Upper lobe of right lung (tissue), 1 donor: ENCODE data around the gene ELMOD3. TPM values are rescaled to one million over a fixed set of nuclear protein-coding genes. Genes with fewer than 3 reads are reported as not detected.
"Not testable (repeated sequence)": the region's sequence is repeated elsewhere in the genome, so short reads cannot be mapped to it uniquely, and the experiment has no call there.

Experiments used
- ATAC-seq: fragments of 200-7000 bp; cut with Tn5 transposase; one replicate; pipeline ENCODE4 v1.9.1; 2020; ENCODE audit warnings: mild to moderate bottlenecking, moderate library complexity
- DNase-seq: peaks from one replicate; pipeline ENCODE4 v3.0.0-alpha.2; 2020
- H3K27ac ChIP-seq: fragments of 200-600 bp; one replicate; pipeline ENCODE4 v1.8.0; 2022
- H3K27me3 ChIP-seq: fragments of 200-600 bp; one replicate; pipeline ENCODE4 v1.8.0; 2022; ENCODE audit warnings: mild to moderate bottlenecking
- H3K36me3 ChIP-seq: fragments of 200-600 bp; one replicate; pipeline ENCODE4 v1.8.0; 2022
- H3K4me1 ChIP-seq: fragments of 200-600 bp; one replicate; pipeline ENCODE4 v1.8.0; 2022
- H3K4me3 ChIP-seq: fragments of 200-600 bp; one replicate; pipeline ENCODE4 v1.8.0; 2022; ENCODE audit warnings: mild to moderate bottlenecking
- H3K9me3 ChIP-seq: fragments of 200-600 bp; one replicate; pipeline ENCODE4 v1.8.0; 2022
- intact Hi-C: fragments of 100-400 bp; cut with DNase I; formaldehyde crosslinking; loops from one replicate; pipeline ENCODE4 v1.11.0; 2022
- total RNA-seq: library from RNA; stranded (reverse); fragmentation: NEBNext Ultra II Directional; extraction: Animal tissue kit (Norgen Biotek cat#: 25700); gene quantifications from one replicate; pipeline ENCODE4 v1.2.1, GENCODE V29; 2021
- TF ChIP-seq, protein P1 (sequence below): fragments of 200-600 bp; IDR thresholded peaks from one replicate; pipeline ENCODE4 v1.8.0; 2022; ENCODE audit warnings: antibody characterized with exemption
- donor health status: DM: no; HTN: yes; CAD: no; lungs with severe emphysema.

ELMOD3 gene
- total RNA-seq, 1 donor from 2014 or later: 22.0 TPM

DNA sequence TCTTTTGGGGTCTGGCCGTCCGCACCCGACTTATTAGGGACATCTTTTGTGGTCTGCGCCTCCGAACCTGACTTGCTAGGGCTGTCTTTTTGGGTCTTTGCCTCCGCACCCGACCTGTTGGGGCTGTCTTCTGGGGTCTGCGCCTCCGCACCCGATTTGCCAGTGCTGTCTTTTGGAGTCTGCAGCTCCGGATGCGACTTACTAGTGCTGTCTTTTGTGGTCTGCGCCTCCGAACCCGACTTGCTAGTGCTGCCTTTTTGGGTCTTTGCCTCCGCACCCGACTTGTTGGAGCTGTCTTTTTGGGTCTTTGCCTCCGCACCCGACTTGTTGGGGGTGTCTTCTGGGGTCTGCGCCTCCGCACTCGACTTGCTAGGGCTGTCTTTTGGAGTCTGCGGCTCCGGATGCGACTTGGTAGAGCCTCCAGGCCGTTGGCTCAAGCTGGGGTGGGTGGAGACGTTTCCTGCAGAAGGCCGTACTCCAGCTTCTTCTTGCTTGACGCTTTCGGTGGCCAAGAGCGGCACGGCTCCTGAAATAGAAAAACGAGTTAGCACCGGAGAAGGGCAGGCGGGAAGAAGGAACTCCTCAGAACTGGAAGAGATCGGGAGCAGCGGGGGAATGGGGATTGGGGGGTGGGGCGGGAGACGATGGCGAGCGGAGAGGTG, 27.3 kb upstream of the ELMOD3 start:
- ATAC-seq: peak; percentile 43
- peaks cover 38% of the 10 kb centered on the region for H3K4me1 ChIP-seq

DNA sequence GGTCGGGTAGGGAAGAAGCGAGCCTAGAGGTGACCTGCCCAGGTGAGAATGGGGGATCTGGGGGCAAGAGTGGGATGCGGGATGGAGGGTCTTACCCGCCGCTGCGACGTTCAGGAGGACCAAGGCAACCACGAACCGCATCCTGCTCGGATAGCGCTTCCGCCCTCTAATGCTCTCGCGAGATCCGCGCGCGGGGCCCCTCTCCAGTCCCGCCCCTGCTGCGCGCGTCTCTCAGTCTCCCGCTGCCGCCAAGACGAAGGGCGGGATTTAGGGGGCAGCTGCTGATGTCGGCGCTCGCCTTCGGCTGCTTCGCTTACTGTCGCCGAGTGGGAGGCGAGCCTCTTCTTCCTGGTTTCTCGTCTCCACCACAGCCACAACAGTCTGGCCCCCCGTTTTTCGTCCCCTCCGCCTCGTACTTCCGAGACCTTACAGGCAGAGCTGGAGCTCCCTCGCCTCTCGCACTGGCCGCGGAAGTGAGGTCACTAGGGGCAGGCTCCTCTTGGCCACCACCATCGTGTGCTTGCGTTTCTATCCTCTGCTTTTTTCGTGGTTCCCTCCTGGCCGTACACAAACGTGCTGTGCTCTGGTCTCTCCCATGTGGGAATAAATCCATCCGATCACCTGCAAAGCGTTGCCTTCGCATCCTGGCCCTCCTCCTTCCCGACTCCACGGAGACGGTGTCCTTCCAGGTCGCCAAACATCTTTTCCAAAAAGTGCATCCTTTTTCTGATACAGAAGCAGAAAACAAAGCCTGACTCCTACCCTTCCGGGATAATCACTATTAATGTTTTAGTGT, 26.5 kb upstream of the ELMOD3 start, which contains the start of gene TGOLN2:
TGOLN2 (minus strand) TSS at position 168 of the 796 bp plus-strand sequence; CDS start at position 141, 27 bp downstream.
- Histone ChIP-seq H3K36me3 (peaks cover 26% of the 10 kb centered on the region), H3K27me3 (no peaks in the 10 kb centered on the region), H3K4me1 (peaks cover 35% of the 10 kb centered on the region), H3K9me3 (no peaks in the 10 kb centered on the region), H3K27ac (peak within 1 kb of the TSS; percentile 98), H3K4me3 (peak within 1 kb of the TSS; percentile 75)
- TF ChIP-seq, protein P1, sequence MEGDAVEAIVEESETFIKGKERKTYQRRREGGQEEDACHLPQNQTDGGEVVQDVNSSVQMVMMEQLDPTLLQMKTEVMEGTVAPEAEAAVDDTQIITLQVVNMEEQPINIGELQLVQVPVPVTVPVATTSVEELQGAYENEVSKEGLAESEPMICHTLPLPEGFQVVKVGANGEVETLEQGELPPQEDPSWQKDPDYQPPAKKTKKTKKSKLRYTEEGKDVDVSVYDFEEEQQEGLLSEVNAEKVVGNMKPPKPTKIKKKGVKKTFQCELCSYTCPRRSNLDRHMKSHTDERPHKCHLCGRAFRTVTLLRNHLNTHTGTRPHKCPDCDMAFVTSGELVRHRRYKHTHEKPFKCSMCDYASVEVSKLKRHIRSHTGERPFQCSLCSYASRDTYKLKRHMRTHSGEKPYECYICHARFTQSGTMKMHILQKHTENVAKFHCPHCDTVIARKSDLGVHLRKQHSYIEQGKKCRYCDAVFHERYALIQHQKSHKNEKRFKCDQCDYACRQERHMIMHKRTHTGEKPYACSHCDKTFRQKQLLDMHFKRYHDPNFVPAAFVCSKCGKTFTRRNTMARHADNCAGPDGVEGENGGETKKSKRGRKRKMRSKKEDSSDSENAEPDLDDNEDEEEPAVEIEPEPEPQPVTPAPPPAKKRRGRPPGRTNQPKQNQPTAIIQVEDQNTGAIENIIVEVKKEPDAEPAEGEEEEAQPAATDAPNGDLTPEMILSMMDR: no peak
- DNase-seq (peak; percentile 97), ATAC-seq (peak; percentile 97)
- intact Hi-C loops: no loop called here

More for the DNA sequence above, 27.3 kb upstream of the ELMOD3 start:
- Histone ChIP-seq H3K9me3 (no peaks in the 10 kb centered on the region), H3K4me3 (peak overlapping the region; percentile 75), H3K36me3 (peaks cover 33% of the 10 kb centered on the region), H3K27ac (peak overlapping the region; percentile 98), H3K27me3 (no peaks in the 10 kb centered on the region)
- TF ChIP-seq, protein P1: no peak
- intact Hi-C loops: no loop called here
- peak; percentile 76 for DNase-seq

DNA sequence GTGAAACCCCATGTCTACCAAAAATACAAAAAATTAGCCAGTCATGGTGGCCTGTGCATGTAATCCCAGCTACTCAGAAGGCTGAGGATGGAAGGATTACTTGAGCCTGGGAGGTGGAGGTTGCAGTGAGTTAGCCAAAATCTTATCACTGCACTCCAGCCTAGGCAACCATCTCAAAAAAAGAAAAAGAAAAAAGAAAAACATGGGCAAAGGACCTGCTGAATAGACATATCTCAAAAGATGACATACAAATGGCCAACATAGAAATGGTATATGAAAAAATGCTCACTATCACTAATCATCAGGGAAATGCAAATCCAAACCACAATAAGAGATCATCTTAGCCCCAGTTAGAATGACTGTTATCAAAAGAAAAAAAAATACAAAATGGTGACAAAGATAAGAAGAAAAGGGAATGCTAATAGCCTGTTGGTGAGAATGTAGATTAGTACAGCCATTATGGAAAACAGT, 25.4 kb upstream of the ELMOD3 start:
- ATAC-seq (no peak), DNase-seq (no peak)
- Histone ChIP-seq H3K9me3 (no peaks in the 10 kb centered on the region), H3K4me3 (no peak overlapping the region), H3K27me3 (no peaks in the 10 kb centered on the region), H3K36me3 (peaks cover 14% of the 10 kb centered on the region), H3K27ac (no peak overlapping the region), H3K4me1 (peaks cover 24% of the 10 kb centered on the region)
- TF ChIP-seq, protein P1: no peak
- intact Hi-C loops: no loop called here

DNA sequence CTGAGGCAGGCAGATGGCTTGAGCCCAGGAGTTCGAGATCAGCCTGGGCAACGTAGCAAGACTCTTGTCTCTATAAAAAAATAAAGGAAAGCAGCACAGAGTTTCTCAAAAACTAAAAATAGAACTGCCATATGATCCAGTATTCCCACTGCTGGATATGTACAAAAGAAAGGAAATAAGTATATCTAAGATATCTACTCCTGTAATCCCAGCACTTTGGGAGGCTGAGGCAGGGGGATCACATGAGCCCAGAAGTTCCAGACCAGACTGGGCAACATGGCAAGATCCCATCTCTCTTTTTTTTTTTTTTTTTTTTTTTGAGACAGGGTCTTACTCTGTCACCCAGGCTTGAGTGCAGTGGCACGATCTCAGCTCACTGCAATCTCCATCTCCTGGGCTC, 24.9 kb upstream of the ELMOD3 start:
- peaks cover 19% of the 10 kb centered on the region for H3K4me1 ChIP-seq
- H3K4me3 ChIP-seq, intact Hi-C loops, ATAC-seq, H3K27me3 ChIP-seq, DNase-seq, H3K36me3 ChIP-seq, H3K9me3 ChIP-seq, H3K27ac ChIP-seq: not testable (repeated sequence)

DNA sequence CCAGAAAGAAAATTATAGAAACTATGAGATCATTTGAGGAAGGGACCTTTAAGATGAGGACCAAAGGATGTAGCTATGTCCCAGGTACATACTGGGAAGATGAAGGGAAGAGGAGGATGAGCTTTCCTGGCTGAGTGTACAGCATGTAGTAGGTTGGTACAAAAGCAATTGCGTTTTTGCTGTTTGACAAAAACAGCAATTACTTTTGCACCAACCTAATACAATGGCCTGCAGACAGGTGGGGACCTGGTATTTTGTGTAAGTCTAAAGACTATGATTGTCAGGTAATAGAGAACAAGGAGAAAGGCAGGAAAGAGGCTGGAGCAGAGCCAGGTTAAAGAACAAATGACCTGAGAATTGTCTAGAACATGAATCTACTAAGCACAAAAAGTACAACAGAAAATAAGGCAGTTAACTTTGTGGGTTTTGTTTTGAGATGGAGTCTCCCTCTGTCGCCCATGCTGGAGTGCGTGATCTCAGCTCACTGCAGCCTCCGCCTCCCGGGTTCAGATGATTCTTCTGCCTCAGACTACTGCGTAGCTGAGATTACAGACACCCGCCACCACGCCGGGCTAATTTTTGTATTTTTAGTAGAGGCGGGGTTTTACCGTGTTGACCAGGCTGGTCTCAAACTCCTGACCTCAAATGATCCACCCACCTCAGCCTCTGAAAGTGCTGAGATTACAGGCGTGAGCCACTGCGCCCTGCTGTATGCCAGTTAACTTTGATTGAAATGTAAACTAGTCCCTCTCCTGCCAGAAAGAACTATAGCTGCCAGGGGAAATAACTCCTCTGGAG, 23.5 kb upstream of the ELMOD3 start:
- no peaks in the 10 kb centered on the region for H3K9me3 ChIP-seq
- H3K4me1 ChIP-seq: peaks cover 6% of the 10 kb centered on the region
- intact Hi-C loops: no loop called here
- TF ChIP-seq, protein P1: no peak
- H3K36me3 ChIP-seq: no peaks in the 10 kb centered on the region
- H3K27me3 ChIP-seq: no peaks in the 10 kb centered on the region
- DNase-seq (no peak), ATAC-seq (no peak)
- H3K4me3 ChIP-seq: no peak overlapping the region
- H3K27ac ChIP-seq: no peak overlapping the region

DNA sequence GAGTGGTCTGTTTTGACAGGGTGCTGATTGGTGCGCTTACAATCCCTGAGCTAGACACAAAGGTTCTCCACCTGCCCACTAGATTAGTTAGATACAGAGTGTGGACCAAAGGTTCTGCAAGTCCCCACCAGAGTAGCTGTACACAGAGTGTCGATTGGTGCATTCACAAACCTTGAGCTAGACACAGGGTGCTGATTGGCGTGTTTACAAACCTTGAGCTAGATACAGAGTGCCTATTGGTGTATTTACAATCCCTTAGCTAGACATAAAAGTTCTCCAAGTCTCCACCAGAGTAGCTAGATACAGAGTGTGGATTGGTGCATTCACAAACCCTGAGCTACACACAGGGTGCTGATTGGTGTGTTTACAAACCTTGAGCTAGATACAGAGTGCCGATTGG, 20.7 kb upstream of the ELMOD3 start:
- ATAC-seq, H3K4me3 ChIP-seq, DNase-seq, H3K36me3 ChIP-seq, H3K27me3 ChIP-seq, intact Hi-C loops, H3K4me1 ChIP-seq, H3K9me3 ChIP-seq, H3K27ac ChIP-seq: not testable (repeated sequence)
